ENCODE results near the gene IRF2.

IRF2 gene

GRCh38 chr4:184368290-184368689, 106.1 kb downstream of the IRF2 start:
- DNase-seq (ENCODE audit: low spot score): no peak

- DNase-seq (ENCODE audit: low spot score): no peak
Measured at GRCh38 chr4:184364100-184364921, 110.0 kb downstream of the IRF2 start.

- no peak for DNase-seq (ENCODE audit: low spot score)
Measured at GRCh38 chr4:184363258-184363657, 111.1 kb downstream of the IRF2 start.

- DNase-seq (ENCODE audit: low spot score): no peak
Measured at GRCh38 chr4:184362396-184362795, 112.0 kb downstream of the IRF2 start.

- no peak for DNase-seq (ENCODE audit: low spot score)
Measured at GRCh38 chr4:184361443-184361842, 112.9 kb downstream of the IRF2 start.

- no peak for DNase-seq (ENCODE audit: low spot score)
Measured at GRCh38 chr4:184359888-184360287, 114.5 kb downstream of the IRF2 start.

- no peak for DNase-seq (ENCODE audit: low spot score)
Measured at GRCh38 chr4:184358521-184359232, 115.7 kb downstream of the IRF2 start.

GRCh38 chr4:184357772-184358171, 116.6 kb downstream of the IRF2 start:
- DNase-seq (ENCODE audit: low spot score): no peak

GRCh38 chr4:184357165-184357564, 117.2 kb downstream of the IRF2 start:
- DNase-seq (ENCODE audit: low spot score): no peak

GRCh38 chr4:184356366-184356765, 118.0 kb downstream of the IRF2 start:
- DNase-seq (ENCODE audit: low spot score): no peak

GRCh38 chr4:184355857-184356256, 118.5 kb downstream of the IRF2 start:
- no peak for DNase-seq (ENCODE audit: low spot score)

GRCh38 chr4:184355111-184355604, 119.2 kb downstream of the IRF2 start:
- peak; percentile 59 for DNase-seq (ENCODE audit: low spot score)

GRCh38 chr4:184352891-184353290, 121.5 kb downstream of the IRF2 start:
- no peak for DNase-seq (ENCODE audit: low spot score)

GRCh38 chr4:184351560-184352451, 122.5 kb downstream of the IRF2 start:
- DNase-seq (ENCODE audit: low spot score): no peak

- DNase-seq (ENCODE audit: low spot score): no peak
Measured at GRCh38 chr4:184350964-184351363, 123.4 kb downstream of the IRF2 start.

- no peak for DNase-seq (ENCODE audit: low spot score)
Measured at GRCh38 chr4:184350213-184350817, 124.0 kb downstream of the IRF2 start.

- no peak for DNase-seq (ENCODE audit: low spot score)
Measured at GRCh38 chr4:184349283-184350039, 124.9 kb downstream of the IRF2 start.

GRCh38 chr4:184348311-184349233, 125.8 kb downstream of the IRF2 start:
- no peak for DNase-seq (ENCODE audit: low spot score)

- DNase-seq (ENCODE audit: low spot score): peak; percentile 68
Measured at GRCh38 chr4:184347251-184348239, 126.8 kb downstream of the IRF2 start.

Measured in NAMALWA (cell line).